HTR-8/SVneo (cell line): ENCODE data around the gene ERG.
A peak's percentile ranks its signal among the peaks of the same experiment; 100 is the strongest.

Experiments used
- DNase-seq: peaks from one replicate; pipeline ENCODE4 v3.0.0; 2011; ENCODE audit warnings: low spot score, mixed read lengths; ENCODE audit not compliant: insufficient read length
- FAIRE-seq: peaks from 2 replicates; lab custom pipeline; 2011; peaks lifted over from hg19 to GRCh38; lab: Jason Lieb, UNC

ERG gene

GRCh38 chr21:38440746-38441145 lies 57.5 kb downstream of the ERG start:
- DNase-seq (peak; percentile 82), FAIRE-seq (peak; percentile 66)

- FAIRE-seq, result peak; percentile 20
- DNase-seq, result no peak
These were observed 58.3 kb downstream of the ERG start for GRCh38 chr21:38439957-38440356.

DNA sequence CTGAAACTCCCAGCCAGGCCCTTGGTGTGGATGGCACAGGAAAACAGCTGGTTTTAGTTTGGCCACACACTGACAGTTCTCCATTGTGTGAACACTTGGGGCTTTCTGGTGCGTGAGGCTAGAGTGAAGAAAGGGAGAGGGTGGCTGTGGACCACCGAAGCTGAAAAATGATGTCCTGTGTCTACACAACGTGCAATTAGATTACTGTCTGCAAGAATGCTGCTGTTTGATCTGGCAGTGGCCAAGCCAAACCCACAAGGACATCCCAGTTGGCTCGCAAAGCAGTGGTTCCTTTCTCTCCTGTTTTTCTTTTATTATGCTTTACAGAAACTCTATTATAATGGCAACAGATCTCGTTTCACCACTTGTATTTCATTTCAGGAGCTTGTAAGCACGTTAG lies 58.9 kb downstream of the ERG start:
- FAIRE-seq (no peak), DNase-seq (no peak)

DNA sequence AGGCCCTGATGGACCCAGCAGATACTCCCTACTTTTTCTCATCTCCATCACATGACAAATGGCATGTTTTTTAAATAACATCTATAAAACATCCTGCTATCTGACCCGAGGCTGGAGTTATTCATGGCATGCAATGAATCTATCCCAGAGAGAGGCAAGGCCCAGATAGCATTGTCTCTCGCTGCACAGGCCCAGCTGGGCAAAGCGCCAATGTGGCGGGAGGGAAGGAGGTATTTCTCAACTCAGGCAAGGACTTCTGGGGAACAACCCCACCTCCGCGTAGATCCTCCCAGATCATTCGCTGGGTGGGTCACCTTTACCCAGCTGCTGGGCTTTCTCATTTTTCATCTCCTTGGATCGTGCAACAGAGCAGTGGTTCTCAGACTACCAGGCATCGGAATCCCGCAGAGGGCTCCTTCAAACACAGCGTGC lies 59.8 kb downstream of the ERG start:
- FAIRE-seq, result peak; percentile 96
- DNase-seq, result peak; percentile 85

DNA sequence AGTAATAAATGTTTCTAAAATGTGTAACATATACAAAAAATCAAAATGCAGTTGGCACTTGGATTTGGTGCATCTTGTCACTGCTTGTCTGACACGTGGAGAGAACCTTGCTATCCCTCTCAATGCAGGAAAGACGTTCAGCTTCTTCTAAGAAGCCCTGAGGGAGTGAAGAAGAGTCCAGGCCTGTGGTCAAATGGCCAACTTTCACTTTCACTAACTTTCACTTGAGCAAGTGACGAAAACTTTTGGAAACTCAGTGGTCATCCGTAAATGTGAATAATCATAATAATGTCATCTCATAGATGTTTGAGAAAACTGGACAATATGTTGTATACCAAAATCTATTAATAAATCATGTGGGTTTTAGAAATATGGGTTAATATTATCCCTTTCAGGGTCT lies 61.9 kb downstream of the ERG start:
- no peak for DNase-seq
- no peak for FAIRE-seq

DNA sequence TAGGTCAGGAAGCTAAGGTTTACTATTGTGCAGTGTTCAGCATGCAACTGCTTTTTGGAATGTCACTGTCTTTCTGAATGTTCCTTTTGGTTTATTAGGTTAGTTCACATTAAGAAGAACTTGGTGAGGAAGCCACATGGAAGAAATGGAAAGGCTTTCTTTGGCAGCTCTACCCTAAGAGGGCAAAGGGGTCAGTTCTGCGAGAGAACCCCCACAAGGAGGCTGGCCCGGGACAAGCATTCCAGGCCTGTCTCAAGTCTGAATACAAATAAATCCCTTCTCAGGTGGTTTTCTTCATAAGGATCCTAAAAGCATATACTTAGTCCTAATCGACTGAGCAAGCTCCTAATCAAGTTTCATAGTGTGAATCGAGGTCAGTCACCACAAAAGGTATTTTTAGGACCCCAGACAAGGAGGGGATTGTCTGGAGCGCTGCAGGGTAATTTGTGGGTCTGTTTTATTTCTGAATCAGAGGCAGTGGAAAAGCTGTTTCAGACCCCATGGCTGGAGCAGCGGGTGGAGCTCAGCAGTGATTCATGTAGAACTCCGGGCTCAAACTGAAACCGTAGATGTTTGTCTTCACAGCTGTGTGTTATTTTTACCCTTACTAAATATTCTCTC lies 63.3 kb downstream of the ERG start:
- DNase-seq, result peak; percentile 25
- no peak for FAIRE-seq

- DNase-seq (no peak), FAIRE-seq (no peak)
These were observed 64.8 kb downstream of the ERG start for GRCh38 chr21:38433471-38433870.

DNA sequence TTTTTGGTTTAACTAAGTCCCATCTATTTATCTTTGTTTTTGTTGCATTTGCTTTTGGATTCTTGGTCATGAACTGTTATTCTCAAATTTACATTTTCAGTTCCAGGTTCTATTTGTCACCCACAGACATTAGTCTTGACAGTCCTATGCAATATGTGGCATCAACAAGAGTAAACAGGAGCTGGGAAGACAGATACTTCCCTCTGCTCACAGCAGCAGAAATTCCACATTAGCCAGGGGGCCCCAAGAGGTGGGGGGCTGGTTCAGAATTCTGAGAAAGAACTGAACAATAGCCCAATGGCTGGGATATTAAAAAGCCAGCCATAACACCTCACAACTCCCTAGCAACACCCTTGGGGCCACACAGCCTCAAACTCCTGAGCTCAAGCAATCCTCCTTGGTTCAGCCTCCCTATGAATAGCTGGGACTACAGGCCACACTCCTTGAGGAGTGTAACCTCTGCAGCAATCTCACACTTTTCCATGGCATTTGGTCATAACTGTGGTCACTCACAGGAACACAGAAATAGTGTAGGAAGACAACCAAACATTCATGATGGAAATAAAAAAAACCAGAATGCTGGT lies 67.8 kb downstream of the ERG start:
- FAIRE-seq, result no peak

GRCh38 chr21:38429011-38429410 lies 69.3 kb downstream of the ERG start:
- DNase-seq (no peak), FAIRE-seq (no peak)

More for the DNA sequence above, 67.8 kb downstream of the ERG start:
- no peak for DNase-seq

DNA sequence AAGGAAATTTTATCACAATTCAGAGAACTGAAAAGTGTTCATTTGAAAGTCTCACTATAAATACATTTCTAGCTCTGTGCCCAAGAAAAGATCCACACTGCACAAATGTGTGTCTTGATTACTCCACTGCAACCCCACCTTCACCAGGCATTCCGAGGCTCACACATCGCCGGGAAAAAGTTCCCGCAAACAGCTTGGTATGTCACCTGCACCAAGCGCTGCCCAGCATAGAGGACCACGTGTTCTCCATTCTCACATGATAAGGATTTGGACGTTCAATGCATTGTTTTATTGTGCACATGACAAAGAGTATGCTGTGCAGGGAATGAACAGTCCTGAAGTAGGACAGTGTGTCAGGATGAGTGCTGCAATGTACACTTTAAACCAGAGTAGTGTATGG lies 70.1 kb downstream of the ERG start:
- no peak for DNase-seq
- peak; percentile 9 for FAIRE-seq

DNA sequence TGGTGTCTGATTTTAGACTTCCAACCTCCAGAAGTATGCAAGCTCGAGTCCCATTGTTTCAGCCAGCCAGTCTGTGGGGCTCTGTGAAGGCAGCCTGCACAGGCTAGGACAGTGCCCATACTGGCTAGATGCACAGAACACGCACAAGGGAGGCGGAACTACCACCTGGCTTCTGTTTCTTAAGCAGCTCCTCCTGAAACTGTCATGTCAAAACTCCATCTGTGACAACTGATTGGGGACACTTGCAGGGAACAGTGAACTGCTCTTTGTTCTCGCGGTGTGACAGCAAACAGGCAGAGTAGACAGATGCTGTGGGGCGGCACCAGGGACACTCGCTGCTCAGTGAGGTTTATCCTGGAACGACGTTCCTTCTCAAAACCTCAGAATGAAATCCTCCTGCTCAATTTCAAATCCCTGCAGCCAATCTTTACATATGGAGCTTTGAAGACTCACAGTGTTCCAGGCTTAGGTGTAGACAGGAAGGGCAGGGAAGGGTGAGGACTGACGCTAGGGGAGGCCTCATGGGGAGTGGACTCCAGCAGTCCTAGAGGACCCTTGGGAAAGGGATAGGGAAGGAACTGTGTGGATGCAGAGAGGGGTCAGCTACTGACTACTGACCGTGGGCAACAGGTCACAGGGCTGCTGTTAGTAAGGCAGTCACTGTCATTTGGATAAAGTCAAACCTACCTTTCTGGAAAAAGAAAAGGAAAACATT lies 73.8 kb downstream of the ERG start:
- DNase-seq, result no peak

DNA sequence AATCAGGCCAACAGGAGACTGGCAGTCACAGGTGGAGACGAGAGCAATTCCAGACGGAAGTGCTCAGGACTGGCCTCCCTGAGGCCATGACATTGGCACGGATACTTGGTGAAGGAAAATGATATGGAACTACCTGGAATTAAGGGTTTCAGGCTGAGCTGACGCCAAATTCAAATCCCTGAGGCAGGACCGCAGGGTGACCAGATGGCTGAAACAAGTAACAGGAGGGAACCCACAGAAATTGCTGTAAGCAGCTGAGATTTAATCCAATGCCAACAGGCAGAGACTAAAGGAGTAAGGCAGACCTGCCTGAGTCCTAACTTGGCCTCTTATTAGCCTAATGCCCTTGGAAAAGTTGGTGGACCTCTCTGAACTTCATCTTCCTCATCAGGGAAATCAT lies 76.2 kb downstream of the ERG start:
- FAIRE-seq, result no peak

More for the DNA sequence above, 73.8 kb downstream of the ERG start:
- FAIRE-seq, result no peak

DNA sequence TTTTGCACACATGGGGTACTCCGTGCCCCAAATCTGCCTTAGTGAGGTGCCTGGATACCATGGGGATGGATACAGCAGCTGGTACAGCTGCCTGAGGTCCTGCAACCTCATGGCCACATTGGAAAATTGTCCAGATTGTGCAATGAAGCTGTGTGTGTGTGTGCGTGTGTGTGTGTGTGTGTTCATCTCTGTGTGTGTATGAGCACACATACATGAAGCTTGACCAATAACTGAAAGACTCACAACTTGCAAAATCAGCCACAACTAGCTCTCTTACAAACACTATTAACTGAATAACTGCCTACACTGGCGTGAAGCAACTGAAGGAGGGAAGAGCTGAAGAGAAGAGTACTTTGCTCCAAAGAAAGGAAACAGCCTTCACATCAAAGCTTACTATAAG lies 78.1 kb downstream of the ERG start:
- no peak for DNase-seq
- no peak for FAIRE-seq

More for the DNA sequence above, 76.2 kb downstream of the ERG start:
- DNase-seq, result no peak

- FAIRE-seq (no peak), DNase-seq (no peak)
These were observed 80.6 kb downstream of the ERG start for GRCh38 chr21:38417726-38418125.

DNA sequence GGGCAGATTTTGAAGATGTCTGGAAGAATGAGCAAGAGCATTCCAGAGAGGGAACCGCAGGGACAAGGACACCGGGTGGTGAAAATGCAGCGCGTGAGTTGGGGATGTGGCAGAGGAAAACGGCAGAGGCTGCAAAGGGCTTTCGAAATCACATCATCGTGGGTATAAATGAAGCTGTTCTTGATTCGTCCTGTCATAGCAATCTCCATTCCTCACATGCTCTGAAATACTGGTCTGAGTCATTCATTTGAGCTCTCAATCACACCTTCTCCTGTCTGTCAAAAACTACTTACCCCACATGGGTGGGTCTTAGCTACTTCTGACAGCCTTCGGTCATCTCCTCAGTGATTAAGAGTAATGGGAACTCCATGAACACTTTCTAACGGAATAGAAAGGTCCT lies 81.5 kb downstream of the ERG start:
- no peak for DNase-seq
- no peak for FAIRE-seq

GRCh38 chr21:38413958-38414548 lies 84.2 kb downstream of the ERG start:
- FAIRE-seq (no peak), DNase-seq (no peak)

DNA sequence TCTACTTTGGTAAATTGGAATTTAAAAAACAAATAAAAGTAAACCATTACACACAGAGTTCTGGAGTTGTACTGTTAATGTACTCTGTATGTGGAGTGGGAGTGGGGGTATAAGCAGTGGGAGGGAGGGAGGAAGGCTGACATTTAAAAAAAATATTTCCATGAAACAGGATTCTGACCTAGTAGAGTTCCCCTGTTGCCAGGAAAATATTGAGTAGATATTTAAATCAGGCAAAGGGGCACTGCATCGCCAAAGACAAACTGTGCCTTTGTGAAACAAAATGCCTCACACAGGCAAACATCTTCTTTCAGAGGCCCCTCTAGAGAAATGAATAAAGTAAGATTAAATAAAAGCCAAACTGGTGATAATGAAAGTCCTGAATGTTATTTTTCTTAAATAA lies 87.8 kb downstream of the ERG start:
- FAIRE-seq (no peak), DNase-seq (no peak)

GRCh38 chr21:38409907-38410306 lies 88.4 kb downstream of the ERG start:
- DNase-seq, result no peak

DNA sequence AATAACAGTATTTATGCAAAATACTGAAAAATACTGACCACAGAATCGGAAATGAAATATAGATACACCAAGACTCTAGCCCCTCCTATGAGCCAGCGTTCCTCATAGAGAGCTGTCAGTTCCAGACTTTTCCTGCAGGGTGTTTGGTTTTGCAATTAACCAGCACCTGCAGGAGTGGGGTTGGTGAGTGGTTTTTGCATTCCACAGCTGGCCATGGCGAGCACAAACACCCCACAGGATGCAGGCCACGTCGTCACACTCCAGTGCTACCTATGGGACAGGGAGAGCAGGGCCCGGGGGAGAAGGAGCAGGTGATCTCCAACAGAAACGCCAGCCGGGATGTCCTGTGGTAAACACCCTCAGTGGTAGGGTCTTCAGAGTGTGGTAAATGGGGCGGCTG lies 94.1 kb downstream of the ERG start:
- no peak for FAIRE-seq
- DNase-seq, result no peak

More at GRCh38 chr21:38409907-38410306, 88.4 kb downstream of the ERG start:
- FAIRE-seq, result no peak

- FAIRE-seq (no peak), DNase-seq (no peak)
These were observed 95.5 kb downstream of the ERG start for GRCh38 chr21:38402795-38403194.

GRCh38 chr21:38402291-38402690 lies 96.0 kb downstream of the ERG start:
- no peak for FAIRE-seq
- DNase-seq, result no peak
